ENCODE measurements around the gene CAMTA1. TPM values are rescaled to one million over a fixed set of nuclear protein-coding genes. Genes with fewer than 3 reads are reported as not detected.
"Not testable (repeated sequence)": the region's sequence is repeated elsewhere in the genome, so short reads cannot be mapped to it uniquely, and the experiment has no call there.

The CAMTA1 gene
- total and polyA plus RNA-seq, 8 donors, result 42.8 to 213 (median 118) TPM

- 2 to 5% (median 3%) methylated on average over 54 to 106 of the region's 106 CpGs for WGBS, 5 donors
- H3K4me1 ChIP-seq, result peaks cover 3 to 31% (median 28%) of the 10 kb centered on the region in 4 donors
- peak; percentile 38 to 77 for DNase-seq
- TF ChIP-seq POLR2A (IDR thresholded peaks at IDR 0.05), result no peak
- no peak for TF ChIP-seq POLR2AphosphoS5 (IDR thresholded peaks at IDR 0.05)
- no peak for TF ChIP-seq EP300 (IDR thresholded peaks at IDR 0.05)
- no peak for TF ChIP-seq CTCF (IDR thresholded peaks at IDR 0.05)
- intact Hi-C loops (cut with DNase I; ENCODE audit: low total_unique reads), result no loop called here
- H3K27me3 ChIP-seq, result peaks cover 0 to 60% (median 14%) of the 10 kb centered on the region in 3 donors
- H3K4me3 ChIP-seq, result peak overlapping the region; percentile 51 to 58 (median 53)
- no peaks in the 10 kb centered on the region for H3K9me3 ChIP-seq
- H3K27ac ChIP-seq, result peak overlapping the region; percentile 63 to 92 (median 82)
- no peaks in the 10 kb centered on the region for H3K36me3 ChIP-seq
These were observed 920.0 kb downstream of the CAMTA1 start for GRCh38 chr1:7705048-7705907.

- peak overlapping the region; percentile 56 to 92 (median 82) for H3K27ac ChIP-seq
- no peaks in the 10 kb centered on the region for H3K9me3 ChIP-seq
- H3K27me3 ChIP-seq, result peaks cover 0 to 60% (median 14%) of the 10 kb centered on the region in 3 donors
- TF ChIP-seq POLR2A (IDR thresholded peaks at IDR 0.05) (no peak), POLR2AphosphoS5 (IDR thresholded peaks at IDR 0.05) (no peak), EP300 (IDR thresholded peaks at IDR 0.05) (no peak), CTCF (IDR thresholded peaks at IDR 0.05) (no peak)
- H3K36me3 ChIP-seq, result no peaks in the 10 kb centered on the region
- peak overlapping the region; percentile 51 to 58 (median 53) for H3K4me3 ChIP-seq
- intact Hi-C loops (cut with DNase I; ENCODE audit: low total_unique reads), result no loop called here
- WGBS, 5 donors, result 20 to 32% (median 26%) methylated on average over 7 of the region's 7 CpGs
- H3K4me1 ChIP-seq, result peaks cover 3 to 31% (median 28%) of the 10 kb centered on the region in 4 donors
- DNase-seq, result no peak
These were observed 920.6 kb downstream of the CAMTA1 start for GRCh38 chr1:7705908-7706216.

GRCh38 chr1:7707527-7707926, 922.3 kb downstream of the CAMTA1 start:
- DNase-seq, result no peak
- 76 to 87% (median 81%) methylated on average over 4 of the region's 4 CpGs for WGBS, 5 donors
- Histone ChIP-seq H3K27me3 (peaks cover 0 to 52% (median 14%) of the 10 kb centered on the region in 3 donors), H3K27ac (no peak overlapping the region), H3K4me3 (no peak overlapping the region), H3K4me1 (peaks cover 3 to 31% (median 28%) of the 10 kb centered on the region in 4 donors), H3K9me3 (no peaks in the 10 kb centered on the region), H3K36me3 (no peaks in the 10 kb centered on the region)
- TF ChIP-seq POLR2AphosphoS5 (IDR thresholded peaks at IDR 0.05) (no peak), EP300 (IDR thresholded peaks at IDR 0.05) (no peak), POLR2A (IDR thresholded peaks at IDR 0.05) (no peak), CTCF (IDR thresholded peaks at IDR 0.05) (no peak)
- intact Hi-C loops (cut with DNase I; ENCODE audit: low total_unique reads), result no loop called here

- 85 to 97% (median 88%) methylated on average over 4 of the region's 4 CpGs for WGBS, 5 donors
- intact Hi-C loops (cut with DNase I; ENCODE audit: low total_unique reads), result not testable (repeated sequence)
These were observed 922.8 kb downstream of the CAMTA1 start for GRCh38 chr1:7708065-7708464.

GRCh38 chr1:7710859-7711258, 925.6 kb downstream of the CAMTA1 start:
- Histone ChIP-seq H3K27ac (no peak overlapping the region), H3K4me3 (no peak overlapping the region), H3K36me3 (no peaks in the 10 kb centered on the region), H3K9me3 (no peaks in the 10 kb centered on the region), H3K4me1 (peaks cover 0 to 10% (median 6%) of the 10 kb centered on the region in 4 donors), H3K27me3 (peaks cover 0 to 26% (median 4%) of the 10 kb centered on the region in 3 donors)
- no peak for TF ChIP-seq CTCF (IDR thresholded peaks at IDR 0.05)
- TF ChIP-seq EP300 (IDR thresholded peaks at IDR 0.05), result no peak
- no peak for TF ChIP-seq POLR2AphosphoS5 (IDR thresholded peaks at IDR 0.05)
- no peak for TF ChIP-seq POLR2A (IDR thresholded peaks at IDR 0.05)
- WGBS, 5 donors, result 70 to 85% (median 78%) methylated on average over 3 of the region's 3 CpGs
- DNase-seq, result no peak
- intact Hi-C loops (cut with DNase I; ENCODE audit: low total_unique reads), result no loop called here

More at GRCh38 chr1:7708065-7708464, 922.8 kb downstream of the CAMTA1 start:
- H3K27ac ChIP-seq, H3K9me3 ChIP-seq, DNase-seq, H3K4me3 ChIP-seq, H3K36me3 ChIP-seq: not testable (repeated sequence)
- peaks cover 3 to 27% (median 25%) of the 10 kb centered on the region in 4 donors for H3K4me1 ChIP-seq
- peaks cover 0 to 46% (median 14%) of the 10 kb centered on the region in 3 donors for H3K27me3 ChIP-seq

All from stomach (tissue), 9 donors.